K562 (cell line): Measurements from ENCODE around the gene LPIN1. TPM values are rescaled to one million over a fixed set of nuclear protein-coding genes. Genes with fewer than 3 reads are reported as not detected.

Experiments
- CEBPG ChIP-seq, 3 experiments: fragments of 200-800 bp in 1 of 3; sonication (Bioruptor generic) in 1 of 3; sonication (generic) in 1 of 3; formaldehyde crosslinking in 1 of 3; IDR thresholded peaks in 2 of 3; conservative IDR thresholded peaks in 1 of 3; 2 replicates each; pipeline versions ENCODE4 v1.6.1 to v1.8.0; 2016 to 2022; ENCODE audit warnings: missing compliant biosample characterization in 2 of 3, missing genetic modification characterization in 2 of 3, mild to moderate bottlenecking in 1 of 3, missing genetic modification reagents in 1 of 3
- ELF2 ChIP-seq: fragments of 250-450 bp; sonication (Bioruptor Pico); IDR thresholded peaks from 2 replicates; pipeline ENCODE4 v1.5.0; 2021; ENCODE audit warnings: mild to moderate bottlenecking
- IRF9 ChIP-seq: fragments of 450-650 bp; IDR thresholded peaks from 2 replicates; pipeline ENCODE4 v1.6.1; 2016; ENCODE audit warnings: missing biosample characterization, missing genetic modification characterization
- LCOR ChIP-seq: sonication (generic); formaldehyde crosslinking; IDR thresholded peaks from 2 replicates; pipeline ENCODE4 v1.8.0; 2022; ENCODE audit warnings: mild to moderate bottlenecking, missing genetic modification reagents
- MAFG ChIP-seq: fragments of 450-650 bp; conservative IDR thresholded peaks from 2 replicates; pipeline ENCODE4 v1.6.1; 2016; ENCODE audit warnings: missing genetic modification characterization, missing compliant biosample characterization
- SRSF7 ChIP-seq: fragments of 200-400 bp; formaldehyde crosslinking; optimal IDR thresholded peaks from 2 replicates; pipeline ENCODE3; 2017; ENCODE audit warnings: mild to moderate bottlenecking, low read depth, low read length
- THRB ChIP-seq: fragments of 450-650 bp; formaldehyde crosslinking; conservative IDR thresholded peaks from 2 replicates; pipeline ENCODE4 v1.4.0; 2022; ENCODE audit warnings: mild to moderate bottlenecking, missing genetic modification characterization
- XRCC5 ChIP-seq: fragments of 200-400 bp; formaldehyde crosslinking; IDR thresholded peaks from 2 replicates; pipeline ENCODE4 v1.6.1; 2017; ENCODE audit warnings: low read depth, mild to moderate bottlenecking, low read length
- ZNF24 ChIP-seq: fragments of 450-650 bp; IDR thresholded peaks from 2 replicates; pipeline ENCODE4 v1.6.1; 2016
- ZNF551 ChIP-seq: fragments of 250-450 bp; sonication (Bioruptor Pico); IDR thresholded peaks from 2 replicates; pipeline ENCODE4 v1.5.0; 2021; ENCODE audit warnings: mild to moderate bottlenecking, moderate library complexity
- ZNF707 ChIP-seq: fragments of 250-450 bp; sonication (Bioruptor Pico); conservative IDR thresholded peaks from 2 replicates; pipeline ENCODE4 v1.8.0; 2022; ENCODE audit warnings: inconsistent platforms, mild to moderate bottlenecking, moderate library complexity
- polyA plus RNA-seq, 8 experiments: library from polyadenylated mRNA; depleted of rRNA in 4 of 8; stranded (reverse) in 5 of 8; unstranded in 3 of 8; fragments of >200 nt; fragmentation: Nextera tagmentation in 2 of 8; fragmentation: Illumina TruSeq in 1 of 8; extraction: Ambion mirVana in 2 of 8; extraction: Trizol in 1 of 8; gene quantifications; 2 replicates each; pipeline versions ENCODE4 v1.2.1 to v1.2.3, GENCODE V29; 2011 to 2014; ENCODE audit warnings: inconsistent platforms in 1 of 8, missing spikeins in 1 of 8
- total RNA-seq, 7 experiments: library from RNA; depleted of rRNA in 6 of 7; stranded (reverse); fragments of >200 nt in 6 of 7; fragmentation: Illumina TruSeq in 2 of 7; extraction: Trizol in 2 of 7; gene quantifications; 2 replicates each; pipeline versions ENCODE4 v1.2.1 to v1.2.3, GENCODE V29; 2011 to 2021; ENCODE audit warnings: low replicate concordance in 1 of 7
- TF ChIP-seq, protein P1 (sequence below): fragments of 150-350 bp; IDR thresholded peaks from 2 replicates; pipeline ENCODE4 v1.6.1; 2014; ENCODE audit warnings: low read depth, mild to moderate bottlenecking, low read length, borderline replicate concordance

Gene LPIN1
- total and polyA plus RNA-seq, 9 of the 15 experiments (the other 6 are each of a cell fraction or from before 2014, with no cell fraction given) = 9.2 to 84.0 (median 27.8) TPM

- TF ChIP-seq, protein P1, sequence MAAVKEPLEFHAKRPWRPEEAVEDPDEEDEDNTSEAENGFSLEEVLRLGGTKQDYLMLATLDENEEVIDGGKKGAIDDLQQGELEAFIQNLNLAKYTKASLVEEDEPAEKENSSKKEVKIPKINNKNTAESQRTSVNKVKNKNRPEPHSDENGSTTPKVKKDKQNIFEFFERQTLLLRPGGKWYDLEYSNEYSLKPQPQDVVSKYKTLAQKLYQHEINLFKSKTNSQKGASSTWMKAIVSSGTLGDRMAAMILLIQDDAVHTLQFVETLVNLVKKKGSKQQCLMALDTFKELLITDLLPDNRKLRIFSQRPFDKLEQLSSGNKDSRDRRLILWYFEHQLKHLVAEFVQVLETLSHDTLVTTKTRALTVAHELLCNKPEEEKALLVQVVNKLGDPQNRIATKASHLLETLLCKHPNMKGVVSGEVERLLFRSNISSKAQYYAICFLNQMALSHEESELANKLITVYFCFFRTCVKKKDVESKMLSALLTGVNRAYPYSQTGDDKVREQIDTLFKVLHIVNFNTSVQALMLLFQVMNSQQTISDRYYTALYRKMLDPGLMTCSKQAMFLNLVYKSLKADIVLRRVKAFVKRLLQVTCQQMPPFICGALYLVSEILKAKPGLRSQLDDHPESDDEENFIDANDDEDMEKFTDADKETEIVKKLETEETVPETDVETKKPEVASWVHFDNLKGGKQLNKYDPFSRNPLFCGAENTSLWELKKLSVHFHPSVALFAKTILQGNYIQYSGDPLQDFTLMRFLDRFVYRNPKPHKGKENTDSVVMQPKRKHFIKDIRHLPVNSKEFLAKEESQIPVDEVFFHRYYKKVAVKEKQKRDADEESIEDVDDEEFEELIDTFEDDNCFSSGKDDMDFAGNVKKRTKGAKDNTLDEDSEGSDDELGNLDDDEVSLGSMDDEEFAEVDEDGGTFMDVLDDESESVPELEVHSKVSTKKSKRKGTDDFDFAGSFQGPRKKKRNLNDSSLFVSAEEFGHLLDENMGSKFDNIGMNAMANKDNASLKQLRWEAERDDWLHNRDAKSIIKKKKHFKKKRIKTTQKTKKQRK = no peak
- no peak for TF ChIP-seq THRB (CRISPR knock-in tag)
- TF ChIP-seq ELF2 (CRISPR knock-in tag) = no peak
- TF ChIP-seq ZNF24 = 0 out of 2 replicates have a peak, but pooled peaks have one; percentile 13
- no peak for TF ChIP-seq ZNF707 (CRISPR knock-in tag)
- no peak for TF ChIP-seq XRCC5
- TF ChIP-seq IRF9 (tag) = peak; percentile 63
- TF ChIP-seq SRSF7 = no peak
- no peak for TF ChIP-seq LCOR (CRISPR knock-in tag)
- no peak for TF ChIP-seq MAFG (tag)
- TF ChIP-seq CEBPG (CRISPR knock-in tag; IDR thresholded peaks at IDR 0.05) = peak; percentile 82
- peak; percentile 93 to 99 for TF ChIP-seq CEBPG (tag; conservative IDR thresholded peaks at IDR 0.05 in 1 of 2, IDR thresholded peaks at IDR 0.05 in 1 of 2)
- TF ChIP-seq ZNF551 (CRISPR knock-in tag) = no peak
- TF ChIP-seq, all 486 proteins: peak for 6
Measured at GRCh38 chr2:11873356-11874154, 127.1 kb downstream of the LPIN1 start (continued).
